Measurements from ENCODE around the gene AP4S1. TPM values are rescaled to one million over a fixed set of nuclear protein-coding genes. Genes with fewer than 3 reads are reported as not detected.
"Not testable (repeated sequence)": the region's sequence is repeated elsewhere in the genome, so short reads cannot be mapped to it uniquely, and the experiment has no call there.

The AP4S1 gene
- total and polyA plus RNA-seq, 5 donors = 8.1 to 11.5 (median 9.6) TPM

GRCh38 chr14:31090883-31091764 is 65.7 kb downstream of the AP4S1 start:
- 46% methylated on average over 5 of the region's 5 CpGs for WGBS
- Histone ChIP-seq H3K4me1 (ENCODE audit: control insufficient read depth, insufficient read depth, low read length) (no peaks in the 10 kb centered on the region), H3K27me3 (ENCODE audit: control insufficient read depth, insufficient read depth) (no peaks in the 10 kb centered on the region), H3K4me3 (ENCODE audit: low read length) (no peak overlapping the region), H3K27ac (ENCODE audit: low read length) (peak overlapping the region; percentile 89), H3K9me3 (ENCODE audit: control insufficient read depth, low read length) (no peaks in the 10 kb centered on the region)
- ATAC-seq = peak; percentile 91 to 95
- no peak for DNase-seq
- intact Hi-C loops (cut with DNase I) = no loop called here

GRCh38 chr14:31092160-31092708 is 66.8 kb downstream of the AP4S1 start:
- intact Hi-C loops (cut with DNase I) = no loop called here
- H3K27me3 ChIP-seq (ENCODE audit: control insufficient read depth, insufficient read depth) = no peaks in the 10 kb centered on the region
- ATAC-seq (no peak), DNase-seq (no peak)
- WGBS = 75% methylated on average over 2 of the region's 2 CpGs
- no peak overlapping the region for H3K4me3 ChIP-seq (ENCODE audit: low read length)
- H3K27ac ChIP-seq (ENCODE audit: low read length) = no peak overlapping the region
- H3K9me3 ChIP-seq (ENCODE audit: control insufficient read depth, low read length) = no peaks in the 10 kb centered on the region
- H3K4me1 ChIP-seq (ENCODE audit: control insufficient read depth, insufficient read depth, low read length) = no peaks in the 10 kb centered on the region

GRCh38 chr14:31093884-31094839 is 68.7 kb downstream of the AP4S1 start:
- H3K9me3 ChIP-seq (ENCODE audit: control insufficient read depth, low read length); H3K27ac ChIP-seq (ENCODE audit: low read length); H3K4me1 ChIP-seq (ENCODE audit: control insufficient read depth, insufficient read depth, low read length); intact Hi-C loops (cut with DNase I); DNase-seq; H3K4me3 ChIP-seq (ENCODE audit: low read length); H3K27me3 ChIP-seq (ENCODE audit: control insufficient read depth, insufficient read depth); ATAC-seq: not testable (repeated sequence)
- WGBS = 92% methylated on average over 10 of the region's 10 CpGs

- ATAC-seq; intact Hi-C loops (cut with DNase I): not testable (repeated sequence)
- WGBS = 97% methylated on average over 8 of the region's 8 CpGs
These were observed 70.4 kb downstream of the AP4S1 start for GRCh38 chr14:31095817-31096216.

GRCh38 chr14:31096255-31096654 is 70.8 kb downstream of the AP4S1 start:
- H3K9me3 ChIP-seq (ENCODE audit: control insufficient read depth, low read length) = no peaks in the 10 kb centered on the region
- ATAC-seq (no peak), DNase-seq (no peak)
- 95% methylated on average over 6 of the region's 6 CpGs for WGBS
- H3K4me1 ChIP-seq (ENCODE audit: control insufficient read depth, insufficient read depth, low read length) = no peaks in the 10 kb centered on the region
- intact Hi-C loops (cut with DNase I) = no loop called here
- no peak overlapping the region for H3K27ac ChIP-seq (ENCODE audit: low read length)
- no peak overlapping the region for H3K4me3 ChIP-seq (ENCODE audit: low read length)
- no peaks in the 10 kb centered on the region for H3K27me3 ChIP-seq (ENCODE audit: control insufficient read depth, insufficient read depth)

More at GRCh38 chr14:31095817-31096216, 70.4 kb downstream of the AP4S1 start:
- not testable (repeated sequence) for H3K4me1 ChIP-seq (ENCODE audit: control insufficient read depth, insufficient read depth, low read length); H3K27me3 ChIP-seq (ENCODE audit: control insufficient read depth, insufficient read depth); DNase-seq; H3K9me3 ChIP-seq (ENCODE audit: control insufficient read depth, low read length); H3K27ac ChIP-seq (ENCODE audit: low read length); H3K4me3 ChIP-seq (ENCODE audit: low read length)

GRCh38 chr14:31097081-31097480 is 71.6 kb downstream of the AP4S1 start:
- H3K27ac ChIP-seq (ENCODE audit: low read length) = no peak overlapping the region
- no peak for DNase-seq
- H3K27me3 ChIP-seq (ENCODE audit: control insufficient read depth, insufficient read depth) = no peaks in the 10 kb centered on the region
- 98% methylated on average over 1 of the region's 1 CpG for WGBS
- H3K9me3 ChIP-seq (ENCODE audit: control insufficient read depth, low read length) = no peaks in the 10 kb centered on the region
- H3K4me1 ChIP-seq (ENCODE audit: control insufficient read depth, insufficient read depth, low read length) = no peaks in the 10 kb centered on the region
- ATAC-seq = no peak
- intact Hi-C loops (cut with DNase I) = no loop called here
- no peak overlapping the region for H3K4me3 ChIP-seq (ENCODE audit: low read length)

GRCh38 chr14:31106768-31107167 is 81.3 kb downstream of the AP4S1 start:
- no peaks in the 10 kb centered on the region for H3K9me3 ChIP-seq (ENCODE audit: control insufficient read depth, low read length)
- H3K27me3 ChIP-seq (ENCODE audit: control insufficient read depth, insufficient read depth) = no peaks in the 10 kb centered on the region
- DNase-seq (no peak), ATAC-seq (no peak)
- no peak overlapping the region for H3K4me3 ChIP-seq (ENCODE audit: low read length)
- no peaks in the 10 kb centered on the region for H3K4me1 ChIP-seq (ENCODE audit: control insufficient read depth, insufficient read depth, low read length)
- 91% methylated on average over 3 of the region's 3 CpGs for WGBS
- intact Hi-C loops (cut with DNase I) = no loop called here
- H3K27ac ChIP-seq (ENCODE audit: low read length) = no peak overlapping the region

- Histone ChIP-seq H3K27me3 (ENCODE audit: control insufficient read depth, insufficient read depth) (no peaks in the 10 kb centered on the region), H3K9me3 (ENCODE audit: control insufficient read depth, low read length) (no peaks in the 10 kb centered on the region), H3K4me1 (ENCODE audit: control insufficient read depth, insufficient read depth, low read length) (no peaks in the 10 kb centered on the region), H3K27ac (ENCODE audit: low read length) (no peak overlapping the region), H3K4me3 (ENCODE audit: low read length) (no peak overlapping the region)
- DNase-seq (no peak), ATAC-seq (no peak)
- intact Hi-C loops (cut with DNase I) = no loop called here
- 90% methylated on average over 11 of the region's 11 CpGs for WGBS
These were observed 83.8 kb downstream of the AP4S1 start for GRCh38 chr14:31109257-31109656.

GRCh38 chr14:31110872-31111271 is 85.4 kb downstream of the AP4S1 start:
- intact Hi-C loops (cut with DNase I) = no loop called here
- no peaks in the 10 kb centered on the region for H3K27me3 ChIP-seq (ENCODE audit: control insufficient read depth, insufficient read depth)
- WGBS = 90% methylated on average over 2 of the region's 2 CpGs
- no peak overlapping the region for H3K27ac ChIP-seq (ENCODE audit: low read length)
- H3K4me1 ChIP-seq (ENCODE audit: control insufficient read depth, insufficient read depth, low read length) = no peaks in the 10 kb centered on the region
- no peak overlapping the region for H3K4me3 ChIP-seq (ENCODE audit: low read length)
- ATAC-seq (no peak), DNase-seq (no peak)
- no peaks in the 10 kb centered on the region for H3K9me3 ChIP-seq (ENCODE audit: control insufficient read depth, low read length)

- WGBS = 98% methylated on average over 3 of the region's 3 CpGs
These were observed 88.3 kb downstream of the AP4S1 start for GRCh38 chr14:31113794-31114193.

More at GRCh38 chr14:31113794-31114193, 88.3 kb downstream of the AP4S1 start:
- ATAC-seq = no peak
- no peak for DNase-seq
- no peak overlapping the region for H3K27ac ChIP-seq (ENCODE audit: low read length)
- H3K27me3 ChIP-seq (ENCODE audit: control insufficient read depth, insufficient read depth) = no peaks in the 10 kb centered on the region
- intact Hi-C loops (cut with DNase I) = no loop called here
- no peak overlapping the region for H3K4me3 ChIP-seq (ENCODE audit: low read length)
- no peaks in the 10 kb centered on the region for H3K9me3 ChIP-seq (ENCODE audit: control insufficient read depth, low read length)
- no peaks in the 10 kb centered on the region for H3K4me1 ChIP-seq (ENCODE audit: control insufficient read depth, insufficient read depth, low read length)
